ENCODE results near the gene ZNF785.

GRCh38 chr16:30567991-30568638 is 17.4 kb downstream of the ZNF785 start:
- TF ChIP-seq CTCF (IDR thresholded peaks at IDR 0.05) (no peak), POLR2A (IDR thresholded peaks at IDR 0.05; ENCODE audit: low read depth) (no peak), EP300 (IDR thresholded peaks at IDR 0.05) (no peak)

Measured in esophagus muscularis mucosa (tissue), 4 donors.